Gastrocnemius medialis (tissue), 4 donors: ENCODE measurements around the gene PRSS38. TPM values are rescaled to one million over a fixed set of nuclear protein-coding genes. Genes with fewer than 3 reads are reported as not detected.

Experiments
- ATAC-seq, 2 donors: fragments of 150-250 bp; one replicate each; pipeline ENCODE4 v1.9.1; 2016
- DNase-seq, 2 donors: peaks; one replicate each; pipeline ENCODE4 v3.0.0-alpha.2; 2019
- H3K27ac ChIP-seq, 4 donors: fragments of 200-600 bp; sonication (generic); 1 replicate in 1 of 4; 2 replicates in 3 of 4; pipeline ENCODE4 v1.5.1; 2016 to 2018; ENCODE audit warnings: mild to moderate bottlenecking in 2 of 4, moderate library complexity in 1 of 4
- H3K27me3 ChIP-seq, 3 donors: fragments of 200-600 bp; sonication (generic) in 2 of 3; 1 replicate in 1 of 3; 2 replicates in 2 of 3; pipeline versions ENCODE4 v1.5.1 to v1.6.0; 2016 to 2019; ENCODE audit warnings: mild to moderate bottlenecking in 1 of 3, moderate library complexity in 1 of 3
- H3K36me3 ChIP-seq, 2 donors: fragments of 200-600 bp; sonication (generic) in 1 of 2; one replicate each; pipeline ENCODE4 v1.5.1; 2017 to 2018
- H3K4me1 ChIP-seq, 2 donors: fragments of 200-600 bp; sonication (generic) in 1 of 2; one replicate each; pipeline ENCODE4 v1.5.1; 2016 to 2017; ENCODE audit warnings: mild to moderate bottlenecking in 2 of 2
- H3K4me3 ChIP-seq, 4 donors: fragments of 200-600 bp; sonication (generic) in 3 of 4; 1 replicate in 1 of 4; 2 replicates in 3 of 4; pipeline ENCODE4 v1.5.1; 2016 to 2019; ENCODE audit warnings: mild to moderate bottlenecking in 2 of 4
- H3K9me3 ChIP-seq, 3 donors: fragments of 200-600 bp; sonication (generic) in 2 of 3; 1 replicate in 1 of 3; 2 replicates in 2 of 3; pipeline ENCODE4 v1.5.1; 2016 to 2019
- CTCF ChIP-seq, 5 experiments: fragments of 450-650 bp in 3 of 5; fragments of 200-600 bp in 2 of 5; sonication (generic) in 2 of 5; IDR thresholded peaks in 4 of 5; conservative IDR thresholded peaks in 1 of 5; 1 replicate in 4 of 5; 2 replicates in 1 of 5; pipeline ENCODE4 v1.5.1; 2016 to 2019; ENCODE audit warnings: antibody characterized with exemption in 5 of 5, mild to moderate bottlenecking in 3 of 5, moderate library complexity in 3 of 5
- POLR2A ChIP-seq, 2 donors: fragments of 450-650 bp; IDR thresholded peaks; one replicate each; pipeline ENCODE4 v1.6.1; 2017; ENCODE audit warnings: antibody characterized with exemption in 2 of 2, mild to moderate bottlenecking in 2 of 2, moderate library complexity in 2 of 2
- in situ Hi-C, 4 donors: fragments of 200-750 bp; cut with MboI; loops; one replicate each; pipeline versions ENCODE4 v1.15.0 to v1.8.0; 2017; ENCODE audit warnings: low sequenced_read_pairs in 4 of 4
- intact Hi-C: fragments of 100-400 bp; cut with DNase I; formaldehyde crosslinking; loops from one replicate; pipeline ENCODE4 v1.15.1; 2023; ENCODE audit warnings: low total_unique reads
- total RNA-seq, 4 donors: library from RNA; depleted of rRNA; stranded (reverse); fragments of >200 nt; gene quantifications; one replicate each; pipeline versions ENCODE4 v1.1.0 to v1.2.3, GENCODE V29; 2016

PRSS38 gene
- total RNA-seq, 4 donors from 2014 or later = not detected

- Histone ChIP-seq H3K4me3 (no peak overlapping the region), H3K9me3 (no peaks in the 10 kb centered on the region), H3K27me3 (peaks cover 0 to 8% (median 0%) of the 10 kb centered on the region in 3 donors), H3K36me3 (no peaks in the 10 kb centered on the region), H3K27ac (no peak overlapping the region), H3K4me1 (peaks cover 0 to 8% of the 10 kb centered on the region in 2 donors)
- DNase-seq = no peak
- in situ Hi-C loops (no loop called here), intact Hi-C loops (no loop called here)
- TF ChIP-seq POLR2A (IDR thresholded peaks at IDR 0.05) (no peak), CTCF (IDR thresholded peaks at IDR 0.05 in 4 of 5, conservative IDR thresholded peaks at IDR 0.05 in 1 of 5) (no peak)
- no peak for ATAC-seq
Observed at GRCh38 chr1:227883641-227884301, 68.3 kb downstream of the PRSS38 start.

- DNase-seq = peak in 1 of 2 donors; percentile 10
- ATAC-seq = no peak
- Histone ChIP-seq H3K27me3 (peaks cover 0 to 8% (median 0%) of the 10 kb centered on the region in 3 donors), H3K36me3 (no peaks in the 10 kb centered on the region), H3K4me3 (no peak overlapping the region), H3K27ac (no peak overlapping the region), H3K9me3 (no peaks in the 10 kb centered on the region), H3K4me1 (peaks cover 0 to 8% of the 10 kb centered on the region in 2 donors)
- no peak for TF ChIP-seq CTCF (IDR thresholded peaks at IDR 0.05 in 4 of 5, conservative IDR thresholded peaks at IDR 0.05 in 1 of 5)
- TF ChIP-seq POLR2A (IDR thresholded peaks at IDR 0.05) = no peak
- intact Hi-C loops = no loop called here
- in situ Hi-C loops = no loop called here
Observed at GRCh38 chr1:227884370-227885134, 69.1 kb downstream of the PRSS38 start.

GRCh38 chr1:227885135-227885647 is 69.7 kb downstream of the PRSS38 start:
- H3K27ac ChIP-seq = no peak overlapping the region
- in situ Hi-C loops (no loop called here), intact Hi-C loops (no loop called here)
- H3K4me3 ChIP-seq = no peak overlapping the region
- no peaks in the 10 kb centered on the region for H3K36me3 ChIP-seq
- no peaks in the 10 kb centered on the region for H3K9me3 ChIP-seq
- DNase-seq = peak in 1 of 2 donors; percentile 10
- H3K27me3 ChIP-seq = peaks cover 0 to 8% (median 0%) of the 10 kb centered on the region in 3 donors
- no peak for ATAC-seq
- TF ChIP-seq POLR2A (IDR thresholded peaks at IDR 0.05) (no peak), CTCF (IDR thresholded peaks at IDR 0.05 in 4 of 5, conservative IDR thresholded peaks at IDR 0.05 in 1 of 5) (no peak)
- H3K4me1 ChIP-seq = peaks cover 0 to 8% of the 10 kb centered on the region in 2 donors

- H3K9me3 ChIP-seq = no peaks in the 10 kb centered on the region
- H3K4me3 ChIP-seq = no peak overlapping the region
- H3K36me3 ChIP-seq = no peaks in the 10 kb centered on the region
- peaks cover 0 to 8% (median 0%) of the 10 kb centered on the region in 3 donors for H3K27me3 ChIP-seq
- ATAC-seq (peak in 1 of 2 donors; percentile 51), DNase-seq (peak in 1 of 2 donors; percentile 54)
- TF ChIP-seq CTCF (IDR thresholded peaks at IDR 0.05 in 4 of 5, conservative IDR thresholded peaks at IDR 0.05 in 1 of 5) (no peak), POLR2A (IDR thresholded peaks at IDR 0.05) (no peak)
- peaks cover 0 to 8% of the 10 kb centered on the region in 2 donors for H3K4me1 ChIP-seq
- in situ Hi-C loops (no loop called here), intact Hi-C loops (no loop called here)
- H3K27ac ChIP-seq = no peak overlapping the region
Observed at GRCh38 chr1:227885648-227886502, 70.4 kb downstream of the PRSS38 start.
